ENCODE results near the gene FAM9C.
"Not testable (repeated sequence)": the region's sequence is repeated elsewhere in the genome, so short reads cannot be mapped to it uniquely, and the experiment has no call there.

FAM9C gene

GRCh38 chrX:13074297-13075262 lies 30.2 kb upstream of the FAM9C start:
- TF ChIP-seq, protein P1, sequence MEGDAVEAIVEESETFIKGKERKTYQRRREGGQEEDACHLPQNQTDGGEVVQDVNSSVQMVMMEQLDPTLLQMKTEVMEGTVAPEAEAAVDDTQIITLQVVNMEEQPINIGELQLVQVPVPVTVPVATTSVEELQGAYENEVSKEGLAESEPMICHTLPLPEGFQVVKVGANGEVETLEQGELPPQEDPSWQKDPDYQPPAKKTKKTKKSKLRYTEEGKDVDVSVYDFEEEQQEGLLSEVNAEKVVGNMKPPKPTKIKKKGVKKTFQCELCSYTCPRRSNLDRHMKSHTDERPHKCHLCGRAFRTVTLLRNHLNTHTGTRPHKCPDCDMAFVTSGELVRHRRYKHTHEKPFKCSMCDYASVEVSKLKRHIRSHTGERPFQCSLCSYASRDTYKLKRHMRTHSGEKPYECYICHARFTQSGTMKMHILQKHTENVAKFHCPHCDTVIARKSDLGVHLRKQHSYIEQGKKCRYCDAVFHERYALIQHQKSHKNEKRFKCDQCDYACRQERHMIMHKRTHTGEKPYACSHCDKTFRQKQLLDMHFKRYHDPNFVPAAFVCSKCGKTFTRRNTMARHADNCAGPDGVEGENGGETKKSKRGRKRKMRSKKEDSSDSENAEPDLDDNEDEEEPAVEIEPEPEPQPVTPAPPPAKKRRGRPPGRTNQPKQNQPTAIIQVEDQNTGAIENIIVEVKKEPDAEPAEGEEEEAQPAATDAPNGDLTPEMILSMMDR (IDR thresholded peaks at IDR 0.05), result no peak
- no peak overlapping the region for H3K4me3 ChIP-seq
- no peak for DNase-seq (ENCODE audit: low spot score)
- H3K27ac ChIP-seq, result no peak overlapping the region

- no peak for DNase-seq (ENCODE audit: low spot score)
- no peak overlapping the region for H3K4me3 ChIP-seq
- no peak overlapping the region for H3K27ac ChIP-seq
- TF ChIP-seq, protein P1 (IDR thresholded peaks at IDR 0.05), result no peak
Measured at GRCh38 chrX:13069771-13070416, 25.5 kb upstream of the FAM9C start.

GRCh38 chrX:13068651-13069050 lies 24.2 kb upstream of the FAM9C start:
- no peak overlapping the region for H3K4me3 ChIP-seq
- no peak for DNase-seq (ENCODE audit: low spot score)
- TF ChIP-seq, protein P1 (IDR thresholded peaks at IDR 0.05), result no peak
- H3K27ac ChIP-seq, result no peak overlapping the region

GRCh38 chrX:13067773-13068172 lies 23.4 kb upstream of the FAM9C start:
- TF ChIP-seq, protein P1 (IDR thresholded peaks at IDR 0.05), result no peak
- DNase-seq (ENCODE audit: low spot score), result no peak
- no peak overlapping the region for H3K27ac ChIP-seq
- H3K4me3 ChIP-seq, result no peak overlapping the region

DNA sequence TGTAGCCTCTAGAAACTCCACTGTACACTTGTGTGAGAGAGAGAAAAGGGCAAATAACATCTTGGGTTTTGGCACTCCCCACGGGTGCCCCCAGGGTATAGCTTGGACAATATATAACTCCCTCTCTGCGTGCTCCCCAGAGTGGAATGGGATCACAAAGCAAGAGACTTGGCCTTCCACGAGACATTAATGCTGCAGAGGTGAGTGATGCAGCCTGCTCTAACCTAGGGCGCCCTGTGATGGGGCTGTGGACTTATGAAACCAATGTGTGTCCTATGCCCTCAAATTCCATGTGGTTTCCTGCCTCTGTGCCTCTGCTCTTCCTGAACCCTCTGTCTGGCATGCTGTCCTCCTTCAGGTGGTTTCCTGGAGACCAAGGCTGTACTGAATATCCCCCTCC lies 22.0 kb upstream of the FAM9C start:
- Histone ChIP-seq H3K27ac (no peak overlapping the region), H3K4me3 (no peak overlapping the region)
- DNase-seq (ENCODE audit: low spot score), result no peak
- TF ChIP-seq, protein P1 (IDR thresholded peaks at IDR 0.05), result no peak

DNA sequence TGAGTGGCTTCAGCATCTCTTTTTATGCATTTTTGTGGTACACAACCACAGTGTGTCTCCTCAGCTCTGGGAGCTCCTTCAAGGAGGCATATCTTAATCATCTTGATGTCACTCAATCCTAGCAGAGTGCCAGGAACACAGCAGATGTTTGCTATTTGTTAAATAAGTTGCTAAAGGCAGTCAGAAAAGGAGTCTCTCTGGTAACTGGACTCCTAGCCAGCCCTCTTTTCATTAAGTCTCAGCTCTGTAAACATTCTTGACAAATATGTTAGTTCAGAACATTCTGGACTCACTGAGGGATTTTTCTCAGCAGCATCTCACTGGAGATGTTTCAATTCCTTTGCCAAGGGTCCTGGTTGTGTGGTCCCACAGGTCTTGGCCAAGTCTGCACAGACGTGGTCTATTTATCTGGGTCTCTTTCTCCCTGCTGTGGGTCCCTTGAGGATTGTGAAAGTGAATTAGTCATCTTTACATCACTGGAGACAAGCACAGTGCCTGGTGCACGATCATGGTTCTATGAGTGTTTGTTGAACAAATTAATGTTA lies 20.3 kb upstream of the FAM9C start:
- TF ChIP-seq, protein P1 (IDR thresholded peaks at IDR 0.05), result no peak
- Histone ChIP-seq H3K4me3 (no peak overlapping the region), H3K27ac (peak overlapping the region in 1 of 2 donors; percentile 45)
- no peak for DNase-seq (ENCODE audit: low spot score)

GRCh38 chrX:13063124-13063523 lies 18.7 kb upstream of the FAM9C start:
- not testable (repeated sequence) for DNase-seq (ENCODE audit: low spot score); H3K4me3 ChIP-seq; H3K27ac ChIP-seq

DNA sequence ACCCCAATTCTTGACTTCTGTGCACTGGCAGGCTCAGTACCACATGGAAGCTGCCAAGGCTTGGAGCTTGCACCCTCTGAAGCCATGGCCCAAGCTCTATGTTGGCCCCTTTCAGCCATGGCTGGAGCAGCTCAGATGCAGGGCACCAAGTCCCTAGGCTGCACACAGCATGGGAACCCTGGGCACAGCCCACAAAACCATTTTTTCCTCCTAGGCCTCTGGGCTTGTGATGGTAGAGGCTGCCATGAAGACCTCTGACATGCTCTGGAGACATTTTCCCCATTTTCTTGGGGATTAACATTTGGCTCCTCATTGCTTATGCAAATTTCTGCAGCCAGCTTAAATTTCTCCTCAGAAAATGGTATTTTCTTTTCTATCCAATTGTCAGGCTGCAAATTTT lies 17.9 kb upstream of the FAM9C start:
- not testable (repeated sequence) for H3K27ac ChIP-seq; DNase-seq (ENCODE audit: low spot score); H3K4me3 ChIP-seq

GRCh38 chrX:13061215-13061708 lies 16.8 kb upstream of the FAM9C start:
- not testable (repeated sequence) for H3K4me3 ChIP-seq; H3K27ac ChIP-seq; DNase-seq (ENCODE audit: low spot score)
